GM21423 (cell line): ENCODE measurements around the gene MED8.

ENCODE experiments used
- ATAC-seq: cut with Tn5 transposase; IDR thresholded peaks from one replicate; pipeline ENCODE4 v1.9.1; 2021; ENCODE audit warnings: mild to moderate bottlenecking, moderate library complexity; ENCODE audit not compliant: unreplicated experiment

The MED8 gene

DNA sequence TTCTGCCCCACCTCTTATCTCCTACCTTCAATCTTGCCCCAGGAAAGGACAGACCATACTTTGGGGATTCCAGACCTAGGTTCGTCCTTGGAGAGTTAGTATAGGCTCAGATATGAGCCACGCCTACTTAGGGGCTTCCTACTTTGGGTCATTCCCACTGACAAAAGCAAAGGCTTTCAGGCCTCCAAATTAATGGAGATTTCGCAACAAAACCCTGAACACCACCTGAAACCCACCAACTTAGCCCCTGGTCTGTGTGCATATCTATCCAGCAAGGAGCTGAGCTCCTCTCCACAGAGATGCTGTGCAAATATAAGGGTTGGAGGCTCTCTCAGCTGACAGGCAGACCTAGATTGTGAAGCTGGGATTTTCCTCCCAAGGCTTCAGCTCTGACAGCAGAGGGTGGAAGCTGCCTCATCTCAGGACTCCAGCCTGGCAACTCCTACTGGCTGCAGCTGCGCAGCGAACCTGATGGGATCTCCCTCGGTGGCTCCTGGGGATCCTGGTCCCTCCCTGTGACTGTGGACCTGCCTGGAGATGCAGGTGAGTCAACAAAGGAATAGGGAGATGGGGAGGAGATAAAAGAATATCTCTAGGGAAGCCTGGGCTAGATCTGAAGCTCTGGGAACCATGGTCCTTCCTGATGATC, 49.9 kb downstream of the MED8 start:
- ATAC-seq, result no peak

DNA sequence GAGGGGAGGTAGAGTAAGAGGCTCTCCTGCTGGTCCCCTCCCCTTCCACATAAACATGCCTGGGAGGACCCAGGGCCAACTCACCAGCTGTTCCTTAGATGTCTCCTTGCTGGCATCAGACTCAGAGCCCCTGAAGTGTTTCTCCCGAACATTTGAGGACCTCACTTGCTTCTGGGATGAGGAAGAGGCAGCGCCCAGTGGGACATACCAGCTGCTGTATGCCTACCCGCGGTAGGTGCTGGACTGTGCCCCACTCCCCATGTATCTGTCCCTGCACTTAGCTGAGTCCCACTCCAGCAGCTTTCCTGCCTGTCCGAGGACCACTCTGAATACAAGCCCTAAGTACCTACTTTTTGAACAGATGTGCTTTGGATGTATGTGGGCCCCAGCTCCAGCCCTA, 51.6 kb downstream of the MED8 start:
- ATAC-seq, result no peak

DNA sequence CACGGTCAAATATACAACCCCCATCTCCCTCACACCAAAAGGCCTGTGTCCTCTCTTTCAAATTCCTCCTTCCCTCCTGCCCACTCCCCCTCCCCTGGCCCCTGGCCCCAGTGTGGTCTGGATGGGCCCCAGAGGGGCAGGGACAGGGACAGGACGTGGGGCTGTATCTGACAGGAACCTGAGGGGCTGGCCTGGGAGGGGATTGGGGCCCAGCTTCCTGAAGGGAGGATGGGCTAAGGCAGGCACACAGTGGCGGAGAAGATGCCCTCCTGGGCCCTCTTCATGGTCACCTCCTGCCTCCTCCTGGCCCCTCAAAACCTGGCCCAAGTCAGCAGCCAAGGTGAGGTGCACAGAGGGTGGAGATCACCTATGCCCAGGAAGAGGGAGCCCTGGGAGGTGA, 52.0 kb downstream of the MED8 start, which contains the start of gene MPL:
TSS of gene MPL (plus strand) at position 231 of the 400 bp plus-strand sequence. CDS start at position 262, 31 bp downstream.
- no peak for ATAC-seq

DNA sequence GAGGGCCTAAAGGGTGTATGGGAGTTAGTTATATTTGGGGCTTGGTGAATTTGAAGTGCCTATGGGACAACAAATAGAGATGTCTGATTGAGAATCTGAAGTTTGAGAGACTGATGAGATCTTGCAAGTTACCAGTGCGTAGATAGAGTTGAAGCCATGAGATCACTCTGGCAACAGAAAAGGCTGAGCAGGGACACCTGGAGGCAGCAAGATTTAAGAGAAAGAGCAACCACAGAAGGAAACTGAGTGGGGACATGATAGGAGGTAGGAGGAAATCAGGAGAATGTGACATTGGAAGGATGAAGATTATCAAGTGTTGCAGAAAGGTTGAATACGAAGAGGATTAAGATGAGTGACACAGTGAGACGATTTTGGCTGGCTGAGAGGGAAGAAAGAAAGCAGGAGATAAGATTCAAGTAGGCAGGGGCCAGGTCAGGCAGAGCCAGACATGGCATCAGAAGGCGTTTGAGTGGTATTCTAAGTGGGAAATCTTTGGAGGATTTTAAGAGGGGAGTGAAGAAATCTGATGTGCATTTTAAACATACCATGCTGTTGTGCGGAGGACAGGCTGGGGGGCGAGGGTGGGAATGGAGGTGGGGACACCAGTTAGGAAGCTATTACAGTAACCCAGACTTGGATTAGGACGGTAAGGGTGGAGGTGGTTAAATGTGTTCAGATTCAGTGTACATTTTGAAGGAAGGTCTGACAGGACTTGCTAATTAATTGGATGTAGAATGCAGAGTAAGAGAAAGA, 55.0 kb downstream of the MED8 start:
- no peak for ATAC-seq
